ENCODE data around the gene NT5C3A.
"Not testable (repeated sequence)": the region's sequence is repeated elsewhere in the genome, so short reads cannot be mapped to it uniquely, and the experiment has no call there.

NT5C3A gene
- 30.0 to 51.4 (median 48.3) reads per million in 4 donors for total RNA-seq

GRCh38 chr7:33062023-33062781 lies at the start of gene NT5C3A:
Gene NT5C3A, minus strand, starts transcription at chr7:33062776. Its CDS starts 71 bp downstream, at chr7:33062705.
- DNase-seq, result peak in 4 of 5 donors; percentile 5 to 23 (median 16)

DNA sequence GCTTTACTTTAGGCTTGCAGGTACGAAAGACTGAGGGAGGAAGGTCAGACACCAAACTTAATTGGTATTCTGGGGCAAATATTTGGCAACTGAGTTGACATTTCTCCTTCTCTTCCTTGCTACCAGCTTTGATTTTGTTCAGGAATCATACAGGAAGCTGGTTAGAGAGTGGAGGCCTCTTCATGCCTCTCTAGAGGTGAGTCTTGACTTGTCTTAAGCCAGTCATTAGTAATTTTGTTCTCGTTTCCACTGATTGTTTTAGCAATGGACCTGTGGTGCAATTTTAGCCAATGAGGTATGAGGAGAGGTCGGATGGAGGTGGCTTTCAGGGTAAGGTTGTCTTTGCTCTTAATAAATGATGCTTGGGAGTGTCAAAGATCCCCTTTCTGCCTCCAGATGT lies 49.0 kb upstream of the NT5C3A start:
- DNase-seq, result no peak

DNA sequence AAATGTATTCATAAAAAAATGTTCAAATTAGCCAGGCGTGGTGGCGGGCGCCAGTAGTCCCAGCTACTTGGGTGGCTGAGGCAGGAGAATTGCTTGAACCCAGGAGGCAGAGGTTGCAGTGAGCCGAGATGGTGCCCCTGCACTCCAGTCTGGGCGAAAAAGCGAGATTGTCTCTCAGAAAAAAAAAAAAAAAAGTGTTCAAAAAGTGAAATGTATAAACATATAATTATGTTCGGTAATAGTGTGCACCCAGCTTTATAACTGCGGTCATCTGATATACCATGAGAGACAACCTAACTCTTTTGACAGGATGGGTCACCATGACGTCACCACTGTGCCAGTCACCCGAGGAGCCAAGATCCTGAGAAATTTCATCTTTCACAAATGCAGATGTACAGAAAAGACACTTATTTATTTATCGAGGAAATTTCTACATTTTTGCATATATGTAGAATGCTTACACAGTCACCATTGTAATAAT lies 47.2 kb upstream of the NT5C3A start:
- DNase-seq, result no peak

- peak; percentile 50 to 78 (median 63) for DNase-seq
These were observed 46.6 kb upstream of the NT5C3A start, which contains the start of gene RP9 for GRCh38 chr7:33109005-33109757. Gene RP9, minus strand, starts transcription at chr7:33109404. Its CDS starts 32 bp downstream, at chr7:33109372.

GRCh38 chr7:33108554-33109004 lies 46.0 kb upstream of the NT5C3A start:
- DNase-seq, result peak in 2 of 5 donors; percentile 4 to 23

- peak in 2 of 5 donors; percentile 6 to 40 for DNase-seq
These were observed 44.8 kb upstream of the NT5C3A start for GRCh38 chr7:33107136-33108066.

- no peak for DNase-seq
These were observed 39.3 kb upstream of the NT5C3A start for GRCh38 chr7:33101906-33102305.

DNA sequence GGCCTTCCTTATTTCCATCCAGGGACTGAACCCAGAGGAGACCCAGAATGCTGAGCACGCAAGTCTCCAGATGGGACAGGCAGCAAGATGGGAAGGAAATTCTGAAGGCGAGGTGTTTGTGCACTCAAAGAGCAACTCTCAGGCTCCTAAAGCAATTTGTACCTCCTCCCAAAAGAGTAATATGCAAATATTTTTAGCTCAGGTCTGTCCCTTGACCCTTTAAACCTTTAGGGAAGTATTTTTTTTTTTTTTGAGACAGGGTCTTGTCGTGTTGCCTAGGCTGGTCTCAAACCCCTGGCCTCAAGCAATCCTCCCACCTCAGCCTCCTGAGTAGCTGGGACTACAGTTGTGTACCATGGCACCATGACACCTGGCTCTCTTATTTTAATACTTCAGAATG lies 38.2 kb upstream of the NT5C3A start:
- DNase-seq, result no peak

GRCh38 chr7:33099154-33099940 lies 36.8 kb upstream of the NT5C3A start:
- no peak for DNase-seq

DNA sequence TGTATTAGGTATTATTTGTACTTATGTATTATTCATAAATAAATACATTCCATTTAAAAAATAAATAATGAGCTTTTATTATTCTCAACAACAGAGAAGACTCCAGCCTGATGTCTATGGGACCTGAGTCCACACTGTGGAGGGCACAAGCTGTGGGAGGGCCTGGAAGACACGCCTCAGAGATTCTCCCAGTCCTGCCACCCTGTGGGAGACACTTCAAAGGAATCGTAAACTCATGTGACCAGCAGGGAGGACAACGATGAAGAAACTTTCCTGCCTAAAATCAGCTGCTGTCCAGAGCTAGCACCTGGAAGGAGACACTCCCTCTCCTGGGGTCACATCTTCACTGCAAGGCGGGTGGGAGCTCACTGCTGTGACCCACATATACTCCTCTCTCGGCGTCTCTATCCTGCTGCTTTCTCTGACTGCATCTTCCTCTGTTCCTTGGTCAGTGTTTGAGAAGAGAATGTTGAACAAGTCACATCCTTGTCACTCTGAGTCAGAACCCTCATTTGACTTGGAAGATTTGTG lies 32.2 kb upstream of the NT5C3A start:
- not testable (repeated sequence) for DNase-seq

- no peak for DNase-seq
These were observed 30.7 kb upstream of the NT5C3A start for GRCh38 chr7:33093266-33093665.

DNA sequence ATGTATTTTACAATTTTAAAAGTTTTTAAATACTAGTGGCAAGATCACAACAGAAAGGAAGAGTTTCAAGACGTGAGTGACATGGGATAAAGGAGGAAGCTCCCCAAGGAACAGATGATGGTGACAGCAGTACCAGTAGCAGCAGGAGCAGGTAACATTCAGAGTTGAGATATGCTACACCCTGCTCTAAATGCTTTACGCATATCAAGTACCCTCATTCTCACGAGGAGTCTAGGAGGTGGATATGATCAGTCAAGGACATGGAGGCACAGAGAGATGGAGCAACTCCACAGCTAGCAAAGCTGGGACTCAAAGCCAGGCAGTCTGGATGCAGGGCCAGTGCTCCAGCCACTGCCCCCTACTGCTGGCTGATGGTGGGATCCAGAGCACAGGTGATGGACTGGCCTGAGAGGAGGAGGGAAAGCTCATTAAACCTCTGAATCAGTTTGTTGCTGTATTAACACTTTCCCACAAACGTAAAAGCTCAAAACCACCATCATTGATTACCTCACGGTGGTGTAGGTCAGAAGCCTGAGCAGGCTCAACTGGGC lies 29.1 kb upstream of the NT5C3A start:
- no peak for DNase-seq

- DNase-seq, result no peak
These were observed 28.5 kb upstream of the NT5C3A start for GRCh38 chr7:33091111-33091531.

- no peak for DNase-seq
These were observed 26.6 kb upstream of the NT5C3A start for GRCh38 chr7:33089142-33089541.

GRCh38 chr7:33087858-33088257 lies 25.3 kb upstream of the NT5C3A start:
- DNase-seq, result no peak

DNA sequence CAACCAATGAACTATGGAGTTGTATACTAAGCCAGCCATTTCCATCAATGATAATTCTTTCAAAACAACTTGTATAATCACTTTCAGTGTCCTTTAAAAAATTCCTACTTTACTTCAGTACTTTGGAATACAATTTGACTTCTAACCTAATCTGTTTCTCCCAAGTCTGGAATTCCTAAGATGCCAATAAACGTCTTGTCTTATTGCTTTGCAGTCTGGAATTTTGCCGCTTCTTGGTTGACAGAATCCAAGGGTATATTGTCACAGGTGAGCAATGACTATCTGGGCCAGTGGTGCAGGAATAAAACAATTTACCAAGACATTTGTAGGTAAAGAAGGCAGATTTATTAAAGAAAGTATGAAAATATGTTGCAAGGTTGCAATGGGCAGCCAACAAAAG lies 24.8 kb upstream of the NT5C3A start:
- no peak for DNase-seq

DNA sequence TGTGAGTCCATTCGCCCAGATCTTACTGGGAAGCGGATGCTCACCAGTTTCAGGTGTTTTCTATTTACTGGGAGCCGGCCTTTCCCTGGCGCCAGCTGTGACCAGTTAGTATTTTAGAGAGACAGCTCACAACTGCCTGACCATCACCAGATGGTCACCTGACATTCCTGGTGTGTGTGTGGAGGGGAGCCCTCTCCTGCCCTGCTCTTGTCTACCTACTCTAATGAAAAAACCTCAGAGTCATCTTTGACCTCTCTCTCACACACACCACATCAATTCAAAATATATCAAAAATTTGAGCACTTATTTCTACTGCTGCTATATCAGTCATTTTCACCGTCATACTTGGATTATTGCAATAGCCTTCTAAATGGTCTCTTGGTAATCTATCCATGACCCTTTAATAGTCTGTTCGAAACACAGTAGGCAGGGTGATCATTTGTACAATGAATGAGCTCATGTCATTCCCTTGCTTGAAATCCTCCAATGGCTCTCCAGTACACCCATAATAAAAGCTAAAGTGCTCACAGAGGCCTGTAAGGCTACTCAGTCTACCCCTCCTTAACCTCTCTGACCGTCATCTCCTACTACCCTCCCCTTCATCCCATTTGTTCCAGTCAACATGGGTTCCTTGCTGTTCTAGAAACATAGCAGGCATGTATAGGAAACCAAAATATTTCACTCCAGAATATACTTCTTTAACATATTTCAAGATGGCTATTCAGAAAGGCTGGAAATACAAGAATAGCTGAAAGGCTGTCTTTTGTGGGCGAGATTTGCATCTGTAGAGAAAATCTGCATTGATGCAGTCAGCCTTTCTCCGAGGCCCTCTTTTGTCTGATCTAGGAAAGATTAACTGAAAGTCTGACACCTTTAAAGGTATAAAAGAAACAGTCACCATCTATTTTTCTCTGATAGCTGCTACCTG lies 17.5 kb upstream of the NT5C3A start:
- DNase-seq, result no peak

GRCh38 chr7:33079096-33079495 lies 16.5 kb upstream of the NT5C3A start:
- DNase-seq, result no peak

DNA sequence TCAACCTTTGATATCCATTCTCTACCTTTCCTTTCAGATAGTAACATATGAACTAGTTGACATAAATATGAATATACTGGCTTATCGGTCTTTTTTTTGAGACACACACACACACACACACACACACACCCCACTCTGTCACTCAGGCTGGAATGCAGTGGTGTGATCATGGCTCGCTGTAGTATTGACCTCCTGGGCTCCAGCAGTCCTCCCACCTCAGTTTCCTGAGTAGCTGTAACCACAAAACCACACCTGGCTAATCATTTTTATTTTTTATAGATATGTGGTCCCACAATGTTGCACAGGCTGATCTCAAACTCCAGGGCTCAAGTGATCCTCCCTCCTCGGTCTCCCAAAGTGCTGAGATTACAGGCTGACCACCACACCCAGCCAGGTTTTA lies 14.2 kb upstream of the NT5C3A start:
- DNase-seq, result no peak
